K562 (cell line): ENCODE results near the gene ARHGEF1. TPM values are rescaled to one million over a fixed set of nuclear protein-coding genes. Genes with fewer than 3 reads are reported as not detected.

Source experiments
- ATAC-seq: fragments of 200-7000 bp; cut with Tn5 transposase; 3 replicates; pipeline ENCODE4 v1.9.1; 2020; ENCODE audit warnings: moderate library complexity
- BruUV-seq: library from RNA; stranded (reverse); fragments of 400-500 nt; replicated peaks from 2 replicates; lab custom pipeline; 2021; lab: Mats Ljungman, UMichigan
- CTCF ChIA-PET: fragments of 300-600 bp; formaldehyde crosslinking; extraction: SDS; loops from one replicate; lab custom pipeline; 2021; ENCODE audit warnings: low intra/inter-chr PET ratio; lab: Yijun Ruan, JAX
- POLR2A ChIA-PET: fragments of 300-600, 350-650 bp; sonication (Branson Sonifier 250); formaldehyde crosslinking; extraction: SDS; loops from one replicate; lab custom pipeline; 2021; ENCODE audit warnings: antibody characterized with exemption, inconsistent platforms; lab: Yijun Ruan, JAX
- DNase-seq, 4 experiments: peaks; one replicate each; pipeline versions ENCODE4 v3.0.0 to v3.0.0-alpha.2; 2011 to 2018; ENCODE audit warnings: low spot score in 3 of 4, mixed read lengths in 3 of 4; ENCODE audit errors: extremely low read depth in 1 of 4
- FAIRE-seq: peaks from 2 replicates; lab custom pipeline; 2011; peaks lifted over from hg19 to GRCh38; lab: Jason Lieb, UNC
- H2AFZ ChIP-seq: 2 replicates; pipeline ENCODE4 v1.6.0; 2011; ENCODE audit warnings: low read depth, low read length, control low read depth, inconsistent platforms
- H3K27ac ChIP-seq: fragments of 200-600 bp; 3 replicates; pipeline ENCODE4 v1.8.0; 2011; ENCODE audit warnings: low read depth, mild to moderate bottlenecking, control low read depth, inconsistent platforms, low read length, moderate library complexity, mixed read lengths; ENCODE audit errors: extremely low read depth
- H3K27me3 ChIP-seq, 2 experiments: fragments of 300-600 bp in 1 of 2; 2 replicates in 1 of 2; 3 replicates in 1 of 2; pipeline versions ENCODE4 v1.6.0 to v1.8.0; 2011; ENCODE audit warnings: inconsistent platforms in 2 of 2, low read length in 2 of 2, mild to moderate bottlenecking in 1 of 2, mixed read lengths in 1 of 2, moderate library complexity in 1 of 2; ENCODE audit not compliant: control insufficient read depth in 2 of 2, insufficient read depth in 2 of 2
- H3K36me3 ChIP-seq: fragments of 300-600 bp; 3 replicates; pipeline ENCODE4 v1.8.0; 2011; ENCODE audit warnings: mild to moderate bottlenecking, low read length, inconsistent platforms; ENCODE audit not compliant: control insufficient read depth, insufficient read depth
- H3K4me1 ChIP-seq, 2 experiments: fragments of 200-600 bp in 1 of 2; replicated peaks in 1 of 2; 2 replicates in 1 of 2; 3 replicates in 1 of 2; pipeline versions ENCODE4 v1.5.1 to v1.8.0; 2011; ENCODE audit warnings: inconsistent platforms in 2 of 2, low read length in 2 of 2, mild to moderate bottlenecking in 1 of 2, mixed read lengths in 1 of 2, moderate library complexity in 1 of 2; ENCODE audit not compliant: control insufficient read depth in 2 of 2, insufficient read depth in 2 of 2
- H3K4me2 ChIP-seq: 2 replicates; pipeline ENCODE4 v1.6.1; 2011; ENCODE audit warnings: low read length, control low read depth, inconsistent platforms, mixed read lengths; ENCODE audit not compliant: insufficient read depth
- H3K4me3 ChIP-seq: fragments of 200-600 bp; sonication (generic), shearing (Covaris generic); 2 replicates; pipeline ENCODE4 v1.5.1; 2016; ENCODE audit warnings: control low read depth, inconsistent platforms
- H3K79me2 ChIP-seq: fragments of 200-600 bp; 3 replicates; pipeline ENCODE4 v1.8.0; 2011; ENCODE audit warnings: low read length, inconsistent platforms; ENCODE audit not compliant: control insufficient read depth, insufficient read depth
- H3K9ac ChIP-seq, 2 experiments: 2 replicates each; pipeline versions ENCODE4 v1.6.0 to v1.6.1; 2011; ENCODE audit warnings: low read depth in 2 of 2, low read length in 2 of 2, control low read depth in 1 of 2, inconsistent platforms in 1 of 2, mild to moderate bottlenecking in 1 of 2, mixed read lengths in 1 of 2; ENCODE audit not compliant: insufficient read depth in 1 of 2
- H3K9me1 ChIP-seq: one replicate; pipeline ENCODE4 v1.6.0; 2011; ENCODE audit warnings: inconsistent platforms, mild to moderate bottlenecking, low read length, moderate library complexity; ENCODE audit not compliant: control insufficient read depth, insufficient read depth
- H3K9me3 ChIP-seq: replicated peaks from 2 replicates; pipeline ENCODE4 v1.5.1; 2011; ENCODE audit warnings: low read depth, low read length, inconsistent platforms; ENCODE audit not compliant: control insufficient read depth, insufficient read depth
- H4K20me1 ChIP-seq: replicated peaks from 2 replicates; pipeline ENCODE4 v1.6.1; 2011; ENCODE audit warnings: low read length, inconsistent platforms, mixed read lengths; ENCODE audit not compliant: control insufficient read depth, insufficient read depth
- CCNT2 ChIP-seq: IDR thresholded peaks from 2 replicates; pipeline ENCODE4 v1.6.1; 2011; ENCODE audit warnings: borderline replicate concordance, low read depth, mild to moderate bottlenecking, moderate library complexity, mixed read lengths, low read length; ENCODE audit not compliant: insufficient read length; ENCODE audit errors: extremely low read depth
- CHD4 ChIP-seq: fragments of 200-600 bp; sonication (generic); IDR thresholded peaks from 3 replicates; pipeline ENCODE4 v1.6.1; 2012; ENCODE audit warnings: low read depth, mild to moderate bottlenecking, mixed read lengths, low read length, inconsistent platforms; ENCODE audit not compliant: insufficient read depth, insufficient replicate concordance, poor library complexity, severe bottlenecking
- ELF1 ChIP-seq: fragments of 200-800 bp; sonication (Bioruptor generic); IDR thresholded peaks from 2 replicates; pipeline ENCODE4 v1.6.1; 2016; ENCODE audit warnings: missing genetic modification characterization, missing compliant biosample characterization
- GABPB1 ChIP-seq: sonication (generic); formaldehyde crosslinking; IDR thresholded peaks from 2 replicates; pipeline ENCODE4 v1.8.0; 2022; ENCODE audit warnings: mild to moderate bottlenecking, missing genetic modification reagents
- HLTF ChIP-seq: fragments of 450-650 bp; IDR thresholded peaks from 2 replicates; pipeline ENCODE4 v1.6.1; 2016
- KAT8 ChIP-seq: fragments of 450-650 bp; IDR thresholded peaks from 2 replicates; pipeline ENCODE4 v1.6.1; 2016; ENCODE audit warnings: low read depth, mild to moderate bottlenecking
- NR0B1 ChIP-seq: fragments of 450-650 bp; IDR thresholded peaks from one replicate; pipeline ENCODE4 v1.6.1; 2018; ENCODE audit warnings: mild to moderate bottlenecking, moderate library complexity; ENCODE audit not compliant: partially characterized antibody
- POU5F1 ChIP-seq: fragments of 150-350 bp; IDR thresholded peaks from 2 replicates; pipeline ENCODE4 v1.6.1; 2014; ENCODE audit warnings: borderline replicate concordance, low read length, low read depth, mild to moderate bottlenecking; ENCODE audit not compliant: partially characterized antibody
- RBFOX2 ChIP-seq: fragments of 200-400 bp; formaldehyde crosslinking; IDR thresholded peaks from 2 replicates; pipeline ENCODE4 v1.6.1; 2017; ENCODE audit warnings: low read depth, mild to moderate bottlenecking, low read length, moderate library complexity
- WHSC1 ChIP-seq: IDR thresholded peaks from one replicate; pipeline ENCODE4 v1.6.1; 2012; ENCODE audit warnings: low read length, control low read depth, inconsistent platforms
- ZNF77 ChIP-seq: fragments of 250-450 bp; sonication (Bioruptor Pico); IDR thresholded peaks from 2 replicates; pipeline ENCODE4 v1.5.0; 2020
- WGBS: fragments of 100-300 bp; shearing (Covaris generic); methylation state at CpG from one replicate; pipeline ENCODE4 v1.1.6; 2016; ENCODE audit warnings: low coverage, mixed read lengths; ENCODE audit not compliant: insufficient coverage; ENCODE audit errors: missing lambda C conversion rate; 5-methylcytosine and 5-hydroxymethylcytosine counted together
- in situ Hi-C: fragments of 300-500 bp; cut with MboI; formaldehyde crosslinking; loops from 4 replicates; pipeline ENCODE4 v1.15.0; 2018; ENCODE audit warnings: inconsistent platforms, mixed read lengths
- intact Hi-C: fragments of 100-400 bp; cut with micrococcal nuclease; formaldehyde crosslinking; loops from 2 replicates; pipeline ENCODE4 v1.14.2; 2022
- polyA plus RNA-seq, 8 experiments: library from polyadenylated mRNA; depleted of rRNA in 4 of 8; stranded (reverse) in 5 of 8; unstranded in 3 of 8; fragments of >200 nt; fragmentation: Nextera tagmentation in 2 of 8; fragmentation: Illumina TruSeq in 1 of 8; extraction: Ambion mirVana in 2 of 8; extraction: Trizol in 1 of 8; gene quantifications; 2 replicates each; pipeline versions ENCODE4 v1.2.1 to v1.2.3, GENCODE V29; 2011 to 2014; ENCODE audit warnings: inconsistent platforms in 1 of 8, missing spikeins in 1 of 8
- total RNA-seq, 7 experiments: library from RNA; depleted of rRNA in 6 of 7; stranded (reverse); fragments of >200 nt in 6 of 7; fragmentation: Illumina TruSeq in 2 of 7; extraction: Trizol in 2 of 7; gene quantifications; 2 replicates each; pipeline versions ENCODE4 v1.2.1 to v1.2.3, GENCODE V29; 2011 to 2021; ENCODE audit warnings: low replicate concordance in 1 of 7

The ARHGEF1 gene
- total and polyA plus RNA-seq, 9 of the 15 experiments (the other 6 are each of a cell fraction or from before 2014, with no cell fraction given): 1.9 to 149 (median 29.8) TPM

GRCh38 chr19:41905273-41906002 is 22.5 kb downstream of the ARHGEF1 start:
- no peak for DNase-seq
- no peaks in the 10 kb centered on the region for H3K9me3 ChIP-seq
- no peak overlapping the region for H3K4me3 ChIP-seq
- TF ChIP-seq GABPB1 (CRISPR knock-in tag) (no peak), RBFOX2 (0 out of 2 replicates have a peak, but pooled peaks have one; percentile 14)
- TF ChIP-seq, all 486 proteins: peak for 1
- Histone ChIP-seq H3K27ac (no peak overlapping the region), H3K79me2 (no peaks in the 10 kb centered on the region), H3K9ac (no peak overlapping the region; a peak in 1 of 4 replicates), H3K9me1 (peaks cover 4% of the 10 kb centered on the region), H3K4me1 (peaks cover 0 to 22% of the 10 kb centered on the region in 2 experiments; a peak in 2 of 5 replicates), H3K27me3 (peaks cover 0 to 3% of the 10 kb centered on the region in 2 experiments; a peak in 1 of 5 replicates), H2AFZ (no peak overlapping the region), H3K36me3 (peaks cover 59% of the 10 kb centered on the region), H4K20me1 (0 out of 2 replicates have a peak, but pooled peaks cover 1% of the 10 kb centered on the region), H3K4me2 (no peak overlapping the region)
- no peak for FAIRE-seq
- intact Hi-C loops (no loop called here), in situ Hi-C loops (no loop called here)
- BruUV-seq: no TSS peak
- 90% methylated on average over 18 of the region's 24 CpGs for WGBS
- no peak for ATAC-seq
- POLR2A ChIA-PET: interaction anchor here (0.6 to 2.6 kb wide), 4 partner anchors 13 to 123 kb away, joined by 3 to 9 read pairs (median 3); no protein-coding TSS in a partner anchor
- CTCF ChIA-PET: no interaction called here

- H2AFZ ChIP-seq: no peak overlapping the region
- in situ Hi-C loops (no loop called here), intact Hi-C loops (no loop called here)
- H4K20me1 ChIP-seq: peaks cover 9% of the 10 kb centered on the region; the same call in 1 of the 2 replicates
- FAIRE-seq (no peak), ATAC-seq (no peak), DNase-seq (no peak)
- no CpG with 5 or more reads among the region's 9 CpGs for WGBS
- peaks cover 57% of the 10 kb centered on the region; the same call in 2 of the 3 replicates for H3K36me3 ChIP-seq
- peaks cover 0 to 11% of the 10 kb centered on the region in 2 experiments; a peak in 3 of 5 replicates for H3K27me3 ChIP-seq
- no peak overlapping the region for H3K4me3 ChIP-seq
- ChIA-PET CTCF (no interaction called here), POLR2A (interaction anchor here (0.6 to 2.6 kb wide), 3 partner anchors 20 to 123 kb away, joined by 3 to 9 read pairs (median 3); no protein-coding TSS in a partner anchor)
- no peak overlapping the region for H3K9ac ChIP-seq
- no peak overlapping the region for H3K27ac ChIP-seq
- H3K4me2 ChIP-seq: no peak overlapping the region
- H3K9me3 ChIP-seq: no peaks in the 10 kb centered on the region
- H3K4me1 ChIP-seq: peaks cover 0 to 22% of the 10 kb centered on the region in 2 experiments; a peak in 2 of 5 replicates
- no TSS peak for BruUV-seq
- H3K79me2 ChIP-seq: no peaks in the 10 kb centered on the region
- peaks cover 4% of the 10 kb centered on the region for H3K9me1 ChIP-seq
- TF ChIP-seq WHSC1 (no peak), ELF1 (no peak), CCNT2 (no peak), ZNF77 (no peak), KAT8 (no peak), HLTF (no peak), NR0B1 (no peak), CHD4 (no peak), POU5F1 (no peak)
These were observed 23.3 kb downstream of the ARHGEF1 start for GRCh38 chr19:41906271-41906670.
